ENCODE measurements around the gene FPR3. TPM values are rescaled to one million over a fixed set of nuclear protein-coding genes. Genes with fewer than 3 reads are reported as not detected.
A peak's percentile ranks its signal among the peaks of the same experiment; 100 is the strongest.

Gene FPR3
- total RNA-seq, 1 donor from 2014 or later, result not detected

- H3K36me3 Mint-ChIP-seq, result peaks cover 3% of the 10 kb centered on the region
- Histone ChIP-seq H3K4me3 (no peak overlapping the region), H3K4me1 (no peaks in the 10 kb centered on the region), H3K4me2 (no peak overlapping the region), H3F3A (ENCODE audit: low read depth) (no peaks in the 10 kb centered on the region), H3K36me3 (no peaks in the 10 kb centered on the region), H3K27me3 (no peaks in the 10 kb centered on the region), H3K9me3 (ENCODE audit: low read depth) (no peaks in the 10 kb centered on the region), H3K9ac (no peak overlapping the region), H2AFZ (replicated peaks) (no peak overlapping the region), H3K79me2 (ENCODE audit: low read depth) (no peaks in the 10 kb centered on the region), H4K20me1 (ENCODE audit: low read depth) (no peaks in the 10 kb centered on the region), H3K27ac (no peak overlapping the region)
- H3K27ac Mint-ChIP-seq, result peak overlapping the region; percentile 62
- TF ChIP-seq EZH2phosphoT487 (IDR thresholded peaks at IDR 0.05) (no peak), CTCF (IDR thresholded peaks at IDR 0.05) (no peak), EZH2 (IDR thresholded peaks at IDR 0.05) (no peak)
- H3K27me3 Mint-ChIP-seq (ENCODE audit: insufficient read depth, low read depth), result peaks cover 3% of the 10 kb centered on the region
- H3K4me1 Mint-ChIP-seq, result peaks cover 21% of the 10 kb centered on the region
- DNase-seq (ENCODE audit: low spot score), result no peak
- no peak overlapping the region for H3K4me3 Mint-ChIP-seq
- peaks cover 25% of the 10 kb centered on the region for H3K9me3 Mint-ChIP-seq
Observed at GRCh38 chr19:51807925-51808324, 13.0 kb downstream of the FPR3 start.

GRCh38 chr19:51808333-51808986 is 13.5 kb downstream of the FPR3 start:
- no peak overlapping the region for H3K4me3 Mint-ChIP-seq
- TF ChIP-seq EZH2phosphoT487 (IDR thresholded peaks at IDR 0.05), result no peak
- TF ChIP-seq EZH2 (IDR thresholded peaks at IDR 0.05), result no peak
- no peak for TF ChIP-seq CTCF (IDR thresholded peaks at IDR 0.05)
- H3K9me3 Mint-ChIP-seq, result peaks cover 25% of the 10 kb centered on the region
- Histone ChIP-seq H3K4me3 (no peak overlapping the region), H3K27ac (no peak overlapping the region), H4K20me1 (ENCODE audit: low read depth) (no peaks in the 10 kb centered on the region), H3K27me3 (no peaks in the 10 kb centered on the region), H3F3A (ENCODE audit: low read depth) (no peaks in the 10 kb centered on the region), H3K9ac (no peak overlapping the region), H3K9me3 (ENCODE audit: low read depth) (peaks cover 1% of the 10 kb centered on the region), H2AFZ (replicated peaks) (no peak overlapping the region), H3K4me1 (no peaks in the 10 kb centered on the region), H3K36me3 (no peaks in the 10 kb centered on the region), H3K4me2 (no peak overlapping the region), H3K79me2 (ENCODE audit: low read depth) (no peaks in the 10 kb centered on the region)
- no peak for DNase-seq (ENCODE audit: low spot score)
- peaks cover 3% of the 10 kb centered on the region for H3K27me3 Mint-ChIP-seq (ENCODE audit: insufficient read depth, low read depth)
- H3K4me1 Mint-ChIP-seq, result peaks cover 21% of the 10 kb centered on the region
- no peak overlapping the region for H3K27ac Mint-ChIP-seq
- peaks cover 3% of the 10 kb centered on the region for H3K36me3 Mint-ChIP-seq

- H3K9me3 ChIP-seq (ENCODE audit: low read depth), result peaks cover 7% of the 10 kb centered on the region
- Mint-ChIP-seq H3K27me3 (ENCODE audit: insufficient read depth, low read depth) (peaks cover 3% of the 10 kb centered on the region), H3K4me3 (no peak overlapping the region), H3K36me3 (peaks cover 3% of the 10 kb centered on the region), H3K4me1 (peaks cover 21% of the 10 kb centered on the region), H3K9me3 (peaks cover 29% of the 10 kb centered on the region), H3K27ac (no peak overlapping the region)
- TF ChIP-seq CTCF (IDR thresholded peaks at IDR 0.05) (no peak), EZH2 (IDR thresholded peaks at IDR 0.05) (no peak), EZH2phosphoT487 (IDR thresholded peaks at IDR 0.05) (no peak)
- H3K36me3 ChIP-seq, result no peaks in the 10 kb centered on the region
- no peaks in the 10 kb centered on the region for H3K27me3 ChIP-seq
- no peak overlapping the region for H3K9ac ChIP-seq
- no peak for DNase-seq (ENCODE audit: low spot score)
- H3K4me3 ChIP-seq, result no peak overlapping the region
- no peaks in the 10 kb centered on the region for H3K4me1 ChIP-seq
- H3K79me2 ChIP-seq (ENCODE audit: low read depth), result no peaks in the 10 kb centered on the region
- H2AFZ ChIP-seq (replicated peaks), result no peak overlapping the region
- H3K27ac ChIP-seq, result no peak overlapping the region
- H3K4me2 ChIP-seq, result no peak overlapping the region
- no peaks in the 10 kb centered on the region for H3F3A ChIP-seq (ENCODE audit: low read depth)
- H4K20me1 ChIP-seq (ENCODE audit: low read depth), result no peaks in the 10 kb centered on the region
Observed at GRCh38 chr19:51809787-51810186, 14.8 kb downstream of the FPR3 start.
